Fibroblast of lung (primary cell): Measurements from ENCODE around the gene PRKACG. TPM values are rescaled to one million over a fixed set of nuclear protein-coding genes. Genes with fewer than 3 reads are reported as not detected.

Experiments used
- DNase-seq, 2 donors: peaks; one replicate each; pipeline versions ENCODE4 v3.0.0 to v3.0.0-alpha.2; 2010; ENCODE audit warnings: low read depth in 2 of 2
- H2AFZ ChIP-seq: 2 replicates; pipeline ENCODE4 v1.5.1; 2012; ENCODE audit warnings: low read length, control low read depth, inconsistent platforms
- H3K27ac ChIP-seq: 2 replicates; pipeline ENCODE4 v1.5.1; 2011; ENCODE audit warnings: low read length, control low read depth; ENCODE audit not compliant: insufficient read depth
- H3K27me3 ChIP-seq: 2 replicates; pipeline ENCODE4 v1.5.1; 2011; ENCODE audit warnings: mild to moderate bottlenecking, low read length; ENCODE audit not compliant: control insufficient read depth, insufficient read depth
- H3K36me3 ChIP-seq: 2 replicates; pipeline ENCODE4 v1.5.1; 2011; ENCODE audit warnings: low read length; ENCODE audit not compliant: control insufficient read depth, insufficient read depth
- H3K4me1 ChIP-seq: 2 replicates; pipeline ENCODE4 v1.5.1; 2011; ENCODE audit warnings: low read length; ENCODE audit not compliant: control insufficient read depth, insufficient read depth; ENCODE audit errors: extremely low read depth
- H3K4me2 ChIP-seq: 2 replicates; pipeline ENCODE4 v1.5.1; 2011; ENCODE audit warnings: low read length, control low read depth; ENCODE audit not compliant: insufficient read depth; ENCODE audit errors: extremely low read depth
- H3K4me3 ChIP-seq, 4 experiments: fragments of 200-600 bp in 1 of 4; sonication (generic) in 1 of 4; replicated peaks in 1 of 4; 2 replicates each; pipeline ENCODE4 v1.5.1; 2011 to 2016; ENCODE audit warnings: low read length in 4 of 4, low read depth in 3 of 4, mild to moderate bottlenecking in 3 of 4, control low read depth in 2 of 4, inconsistent platforms in 1 of 4, mixed read lengths in 1 of 4; ENCODE audit not compliant: insufficient read depth in 1 of 4; ENCODE audit errors: control extremely low read depth in 1 of 4
- H3K79me2 ChIP-seq: 2 replicates; pipeline ENCODE4 v1.5.1; 2012; ENCODE audit warnings: mild to moderate bottlenecking, low read length, inconsistent platforms; ENCODE audit not compliant: control insufficient read depth, insufficient read depth
- H3K9ac ChIP-seq: 2 replicates; pipeline ENCODE4 v1.5.1; 2011; ENCODE audit warnings: mild to moderate bottlenecking, low read length, control low read depth; ENCODE audit not compliant: insufficient read depth
- H3K9me3 ChIP-seq: 2 replicates; pipeline ENCODE4 v1.5.1; 2012; ENCODE audit warnings: low read depth, low read length; ENCODE audit not compliant: control insufficient read depth, insufficient read depth
- H4K20me1 ChIP-seq: 2 replicates; pipeline ENCODE4 v1.5.1; 2011; ENCODE audit warnings: low read length; ENCODE audit not compliant: control insufficient read depth, insufficient read depth; ENCODE audit errors: extremely low read depth
- EZH2 ChIP-seq: IDR thresholded peaks from 2 replicates; pipeline ENCODE4 v1.5.1; 2012; ENCODE audit warnings: low read length, control low read depth, mild to moderate bottlenecking; ENCODE audit errors: missing control alignments
- polyA plus RNA-seq, 2 donors: library from polyadenylated mRNA; depleted of rRNA in 1 of 2; stranded (reverse) in 1 of 2; unstranded in 1 of 2; fragments of >200 nt; gene quantifications; 2 replicates each; pipeline ENCODE4 v1.2.1, GENCODE V29; 2011 to 2012; ENCODE audit warnings: missing spikeins in 1 of 2
- total RNA-seq: library from RNA; depleted of rRNA; stranded (reverse); fragments of >200 nt; gene quantifications from 2 replicates; pipeline ENCODE4 v1.2.1, GENCODE V29; 2014
- TF ChIP-seq, protein P1 (sequence below), 2 donors: IDR thresholded peaks in 1 of 2; conservative IDR thresholded peaks in 1 of 2; 1 replicate in 1 of 2; 2 replicates in 1 of 2; pipeline ENCODE4 v1.5.1; 2011 to 2012; ENCODE audit warnings: low read length in 2 of 2, control low read depth in 1 of 2, inconsistent platforms in 1 of 2, low read depth in 1 of 2, mild to moderate bottlenecking in 1 of 2

The PRKACG gene
- total and polyA plus RNA-seq, 2 donors (not counting 1 experiment from before 2014, with no cell fraction given) = not detected

DNA sequence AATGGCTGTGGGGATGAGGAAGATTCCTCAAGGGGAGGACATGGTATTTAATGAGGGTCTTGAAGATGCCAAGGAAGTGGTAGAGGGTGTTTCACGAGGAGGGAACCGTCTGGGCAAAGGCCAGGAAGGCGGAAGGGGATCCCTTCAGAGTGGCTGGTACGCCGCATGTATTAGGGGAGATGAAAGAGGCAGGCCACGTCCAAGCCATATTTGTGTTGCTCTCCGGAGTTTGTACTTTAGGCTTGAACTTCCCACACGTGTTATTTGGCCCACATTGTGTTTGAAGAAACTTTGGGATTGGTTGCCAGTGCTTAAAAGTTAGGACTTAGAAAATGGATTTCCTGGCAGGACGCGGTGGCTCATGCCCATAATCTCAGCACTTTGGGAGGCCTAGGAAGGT is 22.9 kb upstream of the PRKACG start:
- Histone ChIP-seq H3K9ac (peak overlapping the region; percentile 44), H3K4me2 (peak overlapping the region; percentile 81), H3K36me3 (no peaks in the 10 kb centered on the region), H3K27ac (peak overlapping the region; percentile 48), H3K79me2 (peaks cover 11% of the 10 kb centered on the region), H3K4me1 (peaks cover 3% of the 10 kb centered on the region), H3K9me3 (no peaks in the 10 kb centered on the region), H3K4me3 (peak overlapping the region; percentile 79 to 96 (median 89)), H4K20me1 (no peaks in the 10 kb centered on the region), H3K27me3 (no peaks in the 10 kb centered on the region), H2AFZ (peak overlapping the region; percentile 99)
- no peak for DNase-seq
- TF ChIP-seq, protein P1, sequence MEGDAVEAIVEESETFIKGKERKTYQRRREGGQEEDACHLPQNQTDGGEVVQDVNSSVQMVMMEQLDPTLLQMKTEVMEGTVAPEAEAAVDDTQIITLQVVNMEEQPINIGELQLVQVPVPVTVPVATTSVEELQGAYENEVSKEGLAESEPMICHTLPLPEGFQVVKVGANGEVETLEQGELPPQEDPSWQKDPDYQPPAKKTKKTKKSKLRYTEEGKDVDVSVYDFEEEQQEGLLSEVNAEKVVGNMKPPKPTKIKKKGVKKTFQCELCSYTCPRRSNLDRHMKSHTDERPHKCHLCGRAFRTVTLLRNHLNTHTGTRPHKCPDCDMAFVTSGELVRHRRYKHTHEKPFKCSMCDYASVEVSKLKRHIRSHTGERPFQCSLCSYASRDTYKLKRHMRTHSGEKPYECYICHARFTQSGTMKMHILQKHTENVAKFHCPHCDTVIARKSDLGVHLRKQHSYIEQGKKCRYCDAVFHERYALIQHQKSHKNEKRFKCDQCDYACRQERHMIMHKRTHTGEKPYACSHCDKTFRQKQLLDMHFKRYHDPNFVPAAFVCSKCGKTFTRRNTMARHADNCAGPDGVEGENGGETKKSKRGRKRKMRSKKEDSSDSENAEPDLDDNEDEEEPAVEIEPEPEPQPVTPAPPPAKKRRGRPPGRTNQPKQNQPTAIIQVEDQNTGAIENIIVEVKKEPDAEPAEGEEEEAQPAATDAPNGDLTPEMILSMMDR (conservative IDR thresholded peaks at IDR 0.05 in 1 of 2, IDR thresholded peaks at IDR 0.05 in 1 of 2; ENCODE audit: low read depth in 1 of 2, low read length in 2 of 2) = no peak
- TF ChIP-seq EZH2 = no peak

DNA sequence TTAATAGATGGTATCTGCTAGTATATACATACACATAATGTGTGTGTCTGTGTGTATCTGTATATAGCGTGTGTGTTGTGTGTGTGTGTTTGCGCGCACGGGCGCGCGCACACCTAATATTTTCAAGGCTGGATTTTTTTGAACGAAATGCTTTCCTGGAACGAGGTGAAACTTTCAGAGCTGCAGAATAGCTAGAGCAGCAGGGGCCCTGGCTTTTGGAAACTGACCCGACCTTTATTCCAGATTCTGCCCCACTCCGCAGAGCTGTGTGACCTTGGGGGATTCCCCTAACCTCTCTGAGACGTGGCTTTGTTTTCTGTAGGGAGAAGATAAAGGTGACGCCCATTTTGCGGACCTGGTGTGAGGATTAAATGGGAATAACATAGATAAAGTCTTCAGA is 22.4 kb upstream of the PRKACG start:
- H3K9me3 ChIP-seq = no peaks in the 10 kb centered on the region
- H3K4me3 ChIP-seq = peak overlapping the region; percentile 79 to 96 (median 89)
- peak overlapping the region; percentile 72 for H3K27ac ChIP-seq
- peak overlapping the region; percentile 81 for H3K4me2 ChIP-seq
- H3K4me1 ChIP-seq = peaks cover 3% of the 10 kb centered on the region
- no peak for DNase-seq
- H3K79me2 ChIP-seq = peaks cover 11% of the 10 kb centered on the region
- peak overlapping the region; percentile 82 for H3K9ac ChIP-seq
- peak overlapping the region; percentile 99 for H2AFZ ChIP-seq
- H3K27me3 ChIP-seq = no peaks in the 10 kb centered on the region
- H3K36me3 ChIP-seq = no peaks in the 10 kb centered on the region
- H4K20me1 ChIP-seq = no peaks in the 10 kb centered on the region
- no peak for TF ChIP-seq EZH2
- TF ChIP-seq, protein P1 (conservative IDR thresholded peaks at IDR 0.05 in 1 of 2, IDR thresholded peaks at IDR 0.05 in 1 of 2; ENCODE audit: low read depth in 1 of 2, low read length in 2 of 2) = no peak

DNA sequence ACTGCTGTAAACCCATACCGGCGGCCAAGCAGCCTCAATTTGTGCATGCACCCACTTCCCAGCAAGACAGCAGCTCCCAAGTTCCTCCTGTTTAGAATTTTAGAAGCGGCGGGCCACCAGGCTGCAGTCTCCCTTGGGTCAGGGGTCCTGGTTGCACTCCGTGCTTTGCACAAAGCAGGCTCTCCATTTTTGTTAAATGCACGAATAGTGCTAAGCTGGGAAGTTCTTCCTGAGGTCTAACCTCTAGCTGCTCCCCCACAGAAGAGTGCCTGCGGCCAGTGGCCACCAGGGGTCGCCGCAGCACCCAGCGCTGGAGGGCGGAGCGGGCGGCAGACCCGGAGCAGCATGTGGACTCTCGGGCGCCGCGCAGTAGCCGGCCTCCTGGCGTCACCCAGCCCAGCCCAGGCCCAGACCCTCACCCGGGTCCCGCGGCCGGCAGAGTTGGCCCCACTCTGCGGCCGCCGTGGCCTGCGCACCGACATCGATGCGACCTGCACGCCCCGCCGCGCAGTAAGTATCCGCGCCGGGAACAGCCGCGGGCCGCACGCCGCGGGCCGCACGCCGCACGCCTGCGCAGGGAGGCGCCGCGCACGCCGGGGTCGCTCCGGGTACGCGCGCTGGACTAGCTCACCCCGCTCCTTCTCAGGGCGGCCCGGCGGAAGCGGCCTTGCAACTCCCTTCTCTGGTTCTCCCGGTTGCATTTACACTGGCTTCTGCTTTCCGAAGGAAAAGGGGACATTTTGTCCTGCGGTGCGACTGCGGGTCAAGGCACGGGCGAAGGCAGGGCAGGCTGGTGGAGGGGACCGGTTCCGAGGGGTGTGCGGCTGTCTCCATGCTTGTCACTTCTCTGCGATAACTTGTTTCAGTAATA is 21.8 kb upstream of the PRKACG start, which contains the start of gene FXN:
FXN (plus strand) TSS at position 315 of the 871 bp plus-strand sequence; CDS start at position 346, 31 bp downstream.
- Histone ChIP-seq H2AFZ (peak within 1 kb of the TSS; percentile 99), H3K9me3 (no peaks in the 10 kb centered on the region), H3K36me3 (no peaks in the 10 kb centered on the region), H3K27ac (peak within 1 kb of the TSS; percentile 72), H3K27me3 (no peaks in the 10 kb centered on the region), H3K4me1 (peaks cover 3% of the 10 kb centered on the region), H3K9ac (peak within 1 kb of the TSS; percentile 82), H3K79me2 (peaks cover 11% of the 10 kb centered on the region), H4K20me1 (no peaks in the 10 kb centered on the region), H3K4me2 (peak within 1 kb of the TSS; percentile 81), H3K4me3 (peak within 1 kb of the TSS; percentile 79 to 96 (median 89))
- TF ChIP-seq, protein P1 (conservative IDR thresholded peaks at IDR 0.05 in 1 of 2, IDR thresholded peaks at IDR 0.05 in 1 of 2; ENCODE audit: low read depth in 1 of 2, low read length in 2 of 2) = peak; percentile 97 to 98
- TF ChIP-seq EZH2 = no peak
- DNase-seq = peak; percentile 74 to 82
